Keratinocyte (primary cell): ENCODE data around the gene HSPB9. TPM values are rescaled to one million over a fixed set of nuclear protein-coding genes. Genes with fewer than 3 reads are reported as not detected.

Experiments used
- DNase-seq: peaks from one replicate; pipeline ENCODE4 v3.0.0-alpha.2; 2011; ENCODE audit warnings: low read depth, missing footprints, low spot score
- FAIRE-seq: peaks from 2 replicates; lab custom pipeline; 2011; peaks lifted over from hg19 to GRCh38; lab: Jason Lieb, UNC
- H2AFZ ChIP-seq: 2 replicates; pipeline ENCODE4 v1.6.0; 2012; ENCODE audit warnings: low read length, control low read depth, inconsistent platforms; ENCODE audit not compliant: control insufficient read depth
- H3K27ac ChIP-seq: 2 replicates; pipeline ENCODE4 v1.5.1; 2011; ENCODE audit warnings: low read length; ENCODE audit not compliant: control insufficient read depth, insufficient read depth
- H3K27me3 ChIP-seq: 3 replicates; pipeline ENCODE4 v1.6.0; 2011; ENCODE audit warnings: low read length; ENCODE audit not compliant: control insufficient read depth, insufficient read depth; ENCODE audit errors: extremely low read depth
- H3K36me3 ChIP-seq, 2 experiments: 2 replicates in 1 of 2; 3 replicates in 1 of 2; pipeline ENCODE4 v1.5.1; 2011; ENCODE audit warnings: low read length in 2 of 2, mild to moderate bottlenecking in 1 of 2; ENCODE audit not compliant: control insufficient read depth in 2 of 2, insufficient read depth in 2 of 2; ENCODE audit errors: extremely low read depth in 1 of 2
- H3K4me1 ChIP-seq: 3 replicates; pipeline ENCODE4 v1.5.1; 2011; ENCODE audit warnings: low read length; ENCODE audit not compliant: control insufficient read depth, insufficient read depth; ENCODE audit errors: extremely low read depth
- H3K4me2 ChIP-seq: 3 replicates; pipeline ENCODE4 v1.6.0; 2011; ENCODE audit warnings: low read depth, low read length; ENCODE audit not compliant: control insufficient read depth, insufficient read depth; ENCODE audit errors: extremely low read depth
- H3K4me3 ChIP-seq, 3 experiments: fragments of 200-600 bp in 1 of 3; sonication (generic) in 1 of 3; 2 replicates in 2 of 3; 3 replicates in 1 of 3; pipeline ENCODE4 v1.5.1; 2011 to 2016; ENCODE audit warnings: low read length in 3 of 3, mild to moderate bottlenecking in 3 of 3, control low read depth in 2 of 3, inconsistent platforms in 1 of 3, low read depth in 1 of 3, mixed read lengths in 1 of 3, mixed run types in 1 of 3, moderate library complexity in 1 of 3; ENCODE audit not compliant: control insufficient read depth in 2 of 3, insufficient read depth in 2 of 3; ENCODE audit errors: extremely low read depth in 1 of 3
- H3K79me2 ChIP-seq: 2 replicates; pipeline ENCODE4 v1.6.0; 2012; ENCODE audit warnings: low read length; ENCODE audit not compliant: control insufficient read depth, insufficient read depth
- H3K9ac ChIP-seq: 3 replicates; pipeline ENCODE4 v1.6.0; 2011; ENCODE audit warnings: low read length; ENCODE audit not compliant: control insufficient read depth, insufficient read depth; ENCODE audit errors: extremely low read depth
- H3K9me1 ChIP-seq: 3 replicates; pipeline ENCODE4 v1.6.0; 2011; ENCODE audit warnings: low read length; ENCODE audit not compliant: control insufficient read depth, insufficient read depth; ENCODE audit errors: extremely low read depth
- H3K9me3 ChIP-seq: 2 replicates; pipeline ENCODE4 v1.5.1; 2012; ENCODE audit warnings: low read depth, low read length; ENCODE audit not compliant: control insufficient read depth
- H4K20me1 ChIP-seq: 3 replicates; pipeline ENCODE4 v1.6.0; 2011; ENCODE audit warnings: low read length; ENCODE audit not compliant: control insufficient read depth, insufficient read depth; ENCODE audit errors: extremely low read depth
- CTCF ChIP-seq, 3 experiments: IDR thresholded peaks in 1 of 3; conservative IDR thresholded peaks in 1 of 3; optimal IDR thresholded peaks in 1 of 3; 2 replicates in 2 of 3; 3 replicates in 1 of 3; pipeline versions ENCODE3 to v1.5.1; 2011; ENCODE audit warnings: low read length in 3 of 3, mild to moderate bottlenecking in 3 of 3, moderate library complexity in 2 of 3, control low read depth in 1 of 3, inconsistent platforms in 1 of 3; ENCODE audit not compliant: insufficient read depth in 2 of 3; ENCODE audit errors: extremely low read depth in 1 of 3
- EZH2 ChIP-seq: IDR thresholded peaks from one replicate; pipeline ENCODE4 v1.6.1; 2012; ENCODE audit warnings: inconsistent platforms, mild to moderate bottlenecking, low read length, moderate library complexity
- dilution Hi-C: fragments of 300-500 bp; cut with MboI; formaldehyde crosslinking; loops from one replicate; pipeline ENCODE4 v1.7.0; 2020; ENCODE audit warnings: low sequenced_read_pairs; ENCODE audit not compliant: extremely low pct_ligation_motif_present
- polyA plus RNA-seq, 5 experiments: library from polyadenylated mRNA; depleted of rRNA in 3 of 5; stranded (reverse) in 3 of 5; stranded (forward) in 1 of 5; unstranded in 1 of 5; fragments of >200 nt; gene quantifications; 1 replicate in 1 of 5; 2 replicates in 3 of 5; 3 replicates in 1 of 5; pipeline versions ENCODE4 v1.2.1 to v1.2.3, GENCODE V29; 2011 to 2012; ENCODE audit warnings: missing spikeins in 2 of 5, low read depth in 1 of 5, low replicate concordance in 1 of 5

Gene HSPB9
- polyA plus RNA-seq, 1 donor (not counting 4 experiments of a cell fraction or from before 2014, with no cell fraction given): not detected

- Histone ChIP-seq H3K27ac (no peak overlapping the region), H3K27me3 (peaks cover 8% of the 10 kb centered on the region), H3K4me3 (no peak overlapping the region), H3K4me2 (no peak overlapping the region), H3K9ac (no peak overlapping the region), H3K4me1 (no peaks in the 10 kb centered on the region), H3K9me3 (no peaks in the 10 kb centered on the region), H3K36me3 (no peaks in the 10 kb centered on the region), H2AFZ (no peak overlapping the region), H3K9me1 (no peaks in the 10 kb centered on the region), H3K79me2 (no peaks in the 10 kb centered on the region), H4K20me1 (no peaks in the 10 kb centered on the region)
- TF ChIP-seq CTCF (optimal IDR thresholded peaks at IDR 0.05 in 1 of 3, IDR thresholded peaks at IDR 0.05 in 1 of 3, conservative IDR thresholded peaks at IDR 0.05 in 1 of 3; ENCODE audit: extremely low read depth in 1 of 3, insufficient read depth in 2 of 3, low read length in 3 of 3) (no peak), EZH2 (no peak)
- dilution Hi-C loops: no loop called here
- FAIRE-seq (no peak), DNase-seq (no peak)
Measured at GRCh38 chr17:42078396-42079043, 44.1 kb upstream of the HSPB9 start.

DNA sequence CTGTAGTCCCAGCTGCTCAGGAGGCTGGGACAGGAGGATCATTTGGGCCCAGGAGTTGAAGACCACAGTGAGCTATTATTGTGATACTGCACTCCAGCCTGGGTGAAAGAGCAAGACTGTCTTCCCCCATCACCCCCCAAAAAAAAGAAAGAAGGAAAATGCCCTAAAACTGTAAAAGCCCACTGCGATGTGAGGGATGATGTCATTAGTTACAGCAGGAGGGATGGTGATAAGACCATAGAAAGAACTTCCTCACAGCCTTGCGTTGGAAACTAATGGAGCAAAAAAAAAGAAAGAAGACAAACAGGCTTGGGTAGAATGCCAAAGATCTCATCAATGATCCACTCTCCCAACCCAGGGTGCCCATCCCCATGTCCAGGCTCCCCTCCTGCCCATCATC is 43.1 kb upstream of the HSPB9 start:
- H3K9me1 ChIP-seq: no peaks in the 10 kb centered on the region
- dilution Hi-C loops: no loop called here
- H3K27me3 ChIP-seq: peaks cover 6% of the 10 kb centered on the region
- H3K4me3 ChIP-seq: no peak overlapping the region
- H3K36me3 ChIP-seq: no peaks in the 10 kb centered on the region
- TF ChIP-seq CTCF (optimal IDR thresholded peaks at IDR 0.05 in 1 of 3, IDR thresholded peaks at IDR 0.05 in 1 of 3, conservative IDR thresholded peaks at IDR 0.05 in 1 of 3; ENCODE audit: extremely low read depth in 1 of 3, insufficient read depth in 2 of 3, low read length in 3 of 3) (no peak), EZH2 (no peak)
- no peak overlapping the region for H3K4me2 ChIP-seq
- H3K9ac ChIP-seq: no peak overlapping the region
- no peak overlapping the region for H3K27ac ChIP-seq
- no peaks in the 10 kb centered on the region for H3K9me3 ChIP-seq
- DNase-seq (no peak), FAIRE-seq (no peak)
- no peak overlapping the region for H2AFZ ChIP-seq
- no peaks in the 10 kb centered on the region for H3K4me1 ChIP-seq
- no peaks in the 10 kb centered on the region for H4K20me1 ChIP-seq
- no peaks in the 10 kb centered on the region for H3K79me2 ChIP-seq
